Neural cell (in vitro differentiated cells): ENCODE results near the gene LRRC1.

ENCODE experiments used
- CTCF ChIP-seq: fragments of 450-650 bp; IDR thresholded peaks from 2 replicates; pipeline ENCODE4 v1.5.1; 2014; ENCODE audit warnings: antibody characterized with exemption, mild to moderate bottlenecking, moderate library complexity; ENCODE audit not compliant: poor library complexity, severe bottlenecking
- EP300 ChIP-seq: fragments of 450-650 bp; conservative IDR thresholded peaks from 2 replicates; pipeline ENCODE4 v1.6.1; 2014; ENCODE audit warnings: antibody characterized with exemption, mild to moderate bottlenecking, moderate library complexity; ENCODE audit not compliant: poor library complexity, severe bottlenecking
- EZH2 ChIP-seq: fragments of 200-600, 300-800 bp; shearing (Covaris generic), sonication (generic); IDR thresholded peaks from 2 replicates; pipeline ENCODE4 v1.6.1; 2014; ENCODE audit warnings: antibody characterized with exemption, low read length, borderline replicate concordance, mild to moderate bottlenecking; ENCODE audit not compliant: insufficient read depth, poor library complexity, severe bottlenecking
- POLR2AphosphoS5 ChIP-seq: IDR thresholded peaks from 2 replicates; pipeline ENCODE4 v1.6.1; 2012
- RAD21 ChIP-seq: fragments of 450-650 bp; conservative IDR thresholded peaks from 2 replicates; pipeline ENCODE4 v1.6.1; 2014; ENCODE audit warnings: antibody characterized with exemption, mild to moderate bottlenecking, moderate library complexity
- TAF1 ChIP-seq: IDR thresholded peaks from 2 replicates; pipeline ENCODE4 v1.6.1; 2012; ENCODE audit warnings: low read depth
- TF ChIP-seq, protein P1 (sequence below): IDR thresholded peaks from 2 replicates; pipeline ENCODE4 v1.6.1; 2012; ENCODE audit warnings: borderline replicate concordance

DNA sequence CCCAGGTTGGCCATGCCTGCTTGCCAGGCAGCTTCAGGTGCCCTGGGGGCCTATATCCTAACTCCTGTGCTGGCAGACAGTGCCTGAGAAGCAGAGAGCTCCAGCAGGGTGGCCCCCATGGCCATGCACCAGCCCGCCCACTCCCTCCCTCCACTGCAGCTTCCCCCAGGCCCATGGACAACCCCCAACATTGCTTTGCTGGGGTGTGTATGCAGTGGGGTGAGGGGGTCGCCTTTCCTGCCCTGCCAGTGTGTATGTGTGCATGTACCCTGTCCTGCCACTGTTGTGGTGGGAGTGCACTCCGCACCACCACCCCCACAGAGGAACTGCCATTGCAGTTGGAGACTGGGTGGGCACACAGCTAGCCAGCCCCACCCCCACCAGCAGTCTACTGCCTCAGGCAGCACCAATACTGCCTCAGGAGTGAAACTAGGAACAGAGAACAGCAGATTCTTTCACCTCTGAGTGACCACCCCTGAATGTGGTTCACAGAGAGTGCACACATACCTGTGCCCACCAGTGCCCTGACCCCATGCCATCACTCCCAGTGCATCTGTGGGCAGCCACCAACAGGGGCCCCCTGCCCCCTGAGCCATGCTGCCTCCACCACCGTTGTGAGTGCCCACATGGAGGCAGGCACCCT, 151.1 kb downstream of the LRRC1 start:
- no peak for TF ChIP-seq POLR2AphosphoS5
- no peak for TF ChIP-seq CTCF
- TF ChIP-seq, protein P1, sequence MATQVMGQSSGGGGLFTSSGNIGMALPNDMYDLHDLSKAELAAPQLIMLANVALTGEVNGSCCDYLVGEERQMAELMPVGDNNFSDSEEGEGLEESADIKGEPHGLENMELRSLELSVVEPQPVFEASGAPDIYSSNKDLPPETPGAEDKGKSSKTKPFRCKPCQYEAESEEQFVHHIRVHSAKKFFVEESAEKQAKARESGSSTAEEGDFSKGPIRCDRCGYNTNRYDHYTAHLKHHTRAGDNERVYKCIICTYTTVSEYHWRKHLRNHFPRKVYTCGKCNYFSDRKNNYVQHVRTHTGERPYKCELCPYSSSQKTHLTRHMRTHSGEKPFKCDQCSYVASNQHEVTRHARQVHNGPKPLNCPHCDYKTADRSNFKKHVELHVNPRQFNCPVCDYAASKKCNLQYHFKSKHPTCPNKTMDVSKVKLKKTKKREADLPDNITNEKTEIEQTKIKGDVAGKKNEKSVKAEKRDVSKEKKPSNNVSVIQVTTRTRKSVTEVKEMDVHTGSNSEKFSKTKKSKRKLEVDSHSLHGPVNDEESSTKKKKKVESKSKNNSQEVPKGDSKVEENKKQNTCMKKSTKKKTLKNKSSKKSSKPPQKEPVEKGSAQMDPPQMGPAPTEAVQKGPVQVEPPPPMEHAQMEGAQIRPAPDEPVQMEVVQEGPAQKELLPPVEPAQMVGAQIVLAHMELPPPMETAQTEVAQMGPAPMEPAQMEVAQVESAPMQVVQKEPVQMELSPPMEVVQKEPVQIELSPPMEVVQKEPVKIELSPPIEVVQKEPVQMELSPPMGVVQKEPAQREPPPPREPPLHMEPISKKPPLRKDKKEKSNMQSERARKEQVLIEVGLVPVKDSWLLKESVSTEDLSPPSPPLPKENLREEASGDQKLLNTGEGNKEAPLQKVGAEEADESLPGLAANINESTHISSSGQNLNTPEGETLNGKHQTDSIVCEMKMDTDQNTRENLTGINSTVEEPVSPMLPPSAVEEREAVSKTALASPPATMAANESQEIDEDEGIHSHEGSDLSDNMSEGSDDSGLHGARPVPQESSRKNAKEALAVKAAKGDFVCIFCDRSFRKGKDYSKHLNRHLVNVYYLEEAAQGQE: no peak
- TF ChIP-seq RAD21: no peak
- TF ChIP-seq TAF1: no peak
- TF ChIP-seq EZH2: no peak
- no peak for TF ChIP-seq EP300
